GM23338 (cell line): Measurements from ENCODE around the gene OR6B2. TPM values are rescaled to one million over a fixed set of nuclear protein-coding genes. Genes with fewer than 3 reads are reported as not detected.

ENCODE experiments used
- ATAC-seq: fragments of 200-7000 bp; cut with Tn5 transposase; 3 replicates; pipeline ENCODE4 v1.9.1; 2020
- DNase-seq: peaks from one replicate; pipeline ENCODE4 v3.0.0-alpha.2; 2015; ENCODE audit warnings: low spot score
- H2AFZ ChIP-seq: fragments of 200-600 bp; sonication (generic); 2 replicates; pipeline ENCODE4 v1.8.0; 2016; ENCODE audit warnings: antibody characterized with exemption, mild to moderate bottlenecking, moderate library complexity
- H3F3A ChIP-seq: fragments of 200-600 bp; sonication (generic); replicated peaks from 2 replicates; pipeline ENCODE4 v1.8.0; 2017; ENCODE audit warnings: antibody characterized with exemption, mixed run types, low read depth
- H3K27ac ChIP-seq: fragments of 200-600 bp; sonication (generic); 2 replicates; pipeline ENCODE4 v1.6.1; 2016; ENCODE audit warnings: low read depth
- H3K27me3 ChIP-seq: fragments of 200-600 bp; sonication (generic); 2 replicates; pipeline ENCODE4 v1.8.0; 2016; ENCODE audit warnings: mild to moderate bottlenecking, mixed run types, moderate library complexity; ENCODE audit not compliant: insufficient read depth
- H3K36me3 ChIP-seq: fragments of 200-600 bp; sonication (generic); 2 replicates; pipeline ENCODE4 v1.8.0; 2016; ENCODE audit warnings: mild to moderate bottlenecking; ENCODE audit not compliant: insufficient read depth
- H3K4me1 ChIP-seq: fragments of 200-600 bp; sonication (generic); 2 replicates; pipeline ENCODE4 v1.8.0; 2016; ENCODE audit warnings: mild to moderate bottlenecking, moderate library complexity; ENCODE audit not compliant: insufficient read depth
- H3K4me2 ChIP-seq: fragments of 200-600 bp; sonication (generic); 2 replicates; pipeline ENCODE4 v1.7.1; 2017; ENCODE audit warnings: mixed run types
- H3K4me3 ChIP-seq: fragments of 200-600 bp; sonication (generic); 2 replicates; pipeline ENCODE4 v1.6.1; 2016; ENCODE audit warnings: mixed run types
- H3K79me2 ChIP-seq: fragments of 200-600 bp; sonication (generic); replicated peaks from 2 replicates; pipeline ENCODE4 v1.8.0; 2017; ENCODE audit warnings: mild to moderate bottlenecking; ENCODE audit not compliant: insufficient read depth
- H3K9me2 ChIP-seq: fragments of 200-600 bp; sonication (generic); 2 replicates; pipeline ENCODE4 v1.8.0; 2017; ENCODE audit not compliant: insufficient read depth
- H4K20me1 ChIP-seq: fragments of 200-600 bp; sonication (generic); replicated peaks from 2 replicates; pipeline ENCODE4 v1.8.0; 2017; ENCODE audit warnings: mild to moderate bottlenecking; ENCODE audit not compliant: insufficient read depth
- H3K27ac Mint-ChIP-seq: 2 replicates; pipeline ENCODE4 v1.8.0; 2020; ENCODE audit warnings: inconsistent platforms, mild to moderate bottlenecking, moderate library complexity, mixed read lengths
- H3K27me3 Mint-ChIP-seq: 3 replicates; pipeline ENCODE4 v1.8.0; 2022; ENCODE audit warnings: low read depth, mild to moderate bottlenecking, moderate library complexity, mixed read lengths, inconsistent platforms; ENCODE audit not compliant: insufficient read depth, poor library complexity
- H3K36me3 Mint-ChIP-seq: 3 replicates; pipeline ENCODE4 v1.8.0; 2021; ENCODE audit warnings: low read depth, mild to moderate bottlenecking, inconsistent platforms, moderate library complexity, mixed read lengths
- H3K4me1 Mint-ChIP-seq: 3 replicates; pipeline ENCODE4 v1.8.0; 2020; ENCODE audit warnings: mild to moderate bottlenecking, inconsistent platforms, mixed read lengths
- H3K4me3 Mint-ChIP-seq: 3 replicates; pipeline ENCODE4 v1.8.0; 2021; ENCODE audit warnings: moderate library complexity, mild to moderate bottlenecking, inconsistent platforms, mixed read lengths
- H3K9me3 Mint-ChIP-seq: 3 replicates; pipeline ENCODE4 v1.8.0; 2020; ENCODE audit warnings: moderate library complexity, mild to moderate bottlenecking, inconsistent platforms, mixed read lengths
- CREB1 ChIP-seq: fragments of 250-450 bp; sonication (Bioruptor Pico); IDR thresholded peaks from 2 replicates; pipeline ENCODE4 v1.5.0; 2020; ENCODE audit warnings: low read depth, mild to moderate bottlenecking, moderate library complexity
- EZH2 ChIP-seq: fragments of 200-600 bp; sonication (generic); IDR thresholded peaks from one replicate; pipeline ENCODE4 v1.8.0; 2017; ENCODE audit warnings: antibody characterized with exemption, mild to moderate bottlenecking, low read depth; ENCODE audit not compliant: unreplicated experiment
- EZH2phosphoT487 ChIP-seq: fragments of 200-600 bp; sonication (generic); IDR thresholded peaks from one replicate; pipeline ENCODE4 v1.8.1; 2018; ENCODE audit warnings: antibody characterized with exemption; ENCODE audit not compliant: unreplicated experiment
- JUNB ChIP-seq: IDR thresholded peaks from one replicate; pipeline ENCODE4 v1.6.1; 2016; ENCODE audit warnings: antibody characterized with exemption; ENCODE audit not compliant: unreplicated experiment
- NANOG ChIP-seq: IDR thresholded peaks from 2 replicates; pipeline ENCODE4 v1.6.1; 2016; ENCODE audit warnings: antibody characterized with exemption, borderline replicate concordance
- POLR2AphosphoS5 ChIP-seq: IDR thresholded peaks from 2 replicates; pipeline ENCODE4 v1.6.1; 2016; ENCODE audit warnings: antibody characterized with exemption, low read depth
- STAT1 ChIP-seq: IDR thresholded peaks from one replicate; pipeline ENCODE4 v1.6.1; 2016; ENCODE audit warnings: antibody characterized with exemption; ENCODE audit not compliant: unreplicated experiment
- ZNF114 ChIP-seq: fragments of 250-450 bp; sonication (Bioruptor Pico); IDR thresholded peaks from 2 replicates; pipeline ENCODE4 v1.5.0; 2020; ENCODE audit warnings: mild to moderate bottlenecking, moderate library complexity
- ZNF331 ChIP-seq: fragments of 250-450 bp; sonication (Bioruptor Pico); IDR thresholded peaks from 2 replicates; pipeline ENCODE4 v1.5.0; 2020; ENCODE audit warnings: low read depth, mild to moderate bottlenecking, moderate library complexity
- polyA plus RNA-seq: library from polyadenylated mRNA; unstranded; fragments of >200 nt; fragmentation: Nextera tagmentation; extraction: Ambion mirVana; gene quantifications from 2 replicates; pipeline ENCODE4 v1.2.1, GENCODE V29; 2016
- total RNA-seq: library from RNA; depleted of rRNA; stranded (reverse); fragments of >200 nt; shearing (Covaris generic); gene quantifications from 2 replicates; pipeline ENCODE4 v1.2.3, GENCODE V29; 2014
- TF ChIP-seq, protein P1 (sequence below): IDR thresholded peaks from 2 replicates; pipeline ENCODE4 v1.6.1; 2016; ENCODE audit warnings: antibody characterized with exemption
- TF ChIP-seq, protein P2 (sequence below): IDR thresholded peaks from one replicate; pipeline ENCODE4 v1.6.1; 2018; ENCODE audit warnings: antibody characterized with exemption; ENCODE audit not compliant: unreplicated experiment
- TF ChIP-seq, protein P3 (sequence below): fragments of 250-450 bp; sonication (Bioruptor Pico); IDR thresholded peaks from 2 replicates; pipeline ENCODE4 v1.5.0; 2020; ENCODE audit warnings: mild to moderate bottlenecking, moderate library complexity
- TF ChIP-seq, protein P4 (sequence below), 2 experiments: fragments of 200-600 bp in 1 of 2; sonication (generic) in 1 of 2; conservative IDR thresholded peaks; 2 replicates each; pipeline versions ENCODE4 v1.5.1 to v1.6.1; 2016 to 2017; ENCODE audit warnings: antibody characterized with exemption in 2 of 2, low read depth in 2 of 2, mild to moderate bottlenecking in 2 of 2, moderate library complexity in 1 of 2

Gene OR6B2
- total and polyA plus RNA-seq, 2 experiments from 2014 or later, result not detected

DNA sequence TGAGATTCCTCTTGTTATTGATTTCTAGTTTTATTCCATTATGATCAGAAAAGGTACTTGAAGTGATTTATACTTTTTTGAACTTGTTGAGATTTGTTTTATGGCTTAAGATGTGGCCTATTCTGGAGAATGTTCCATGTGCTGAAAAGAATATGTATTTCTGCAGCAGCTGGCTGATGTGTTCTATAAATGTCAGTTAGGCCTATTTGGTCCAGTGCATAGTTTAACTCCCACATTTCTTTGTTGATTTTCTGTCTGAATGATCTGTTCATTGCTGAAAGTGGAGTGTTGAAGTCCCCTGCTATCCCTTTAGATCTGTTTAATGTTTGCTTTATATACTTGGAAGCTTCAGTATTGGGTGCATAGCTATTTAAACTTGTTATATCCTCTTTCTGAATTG is 7.1 kb upstream of the OR6B2 start:
- ATAC-seq (no peak), DNase-seq (no peak)
- Mint-ChIP-seq H3K9me3 (no peaks in the 10 kb centered on the region), H3K27ac (no peak overlapping the region), H3K36me3 (no peaks in the 10 kb centered on the region), H3K4me3 (no peak overlapping the region), H3K4me1 (peaks cover 5% of the 10 kb centered on the region; the same call in 1 of the 3 replicates), H3K27me3 (peaks cover 3% of the 10 kb centered on the region)
- H3K27me3 ChIP-seq, result peaks cover 10% of the 10 kb centered on the region; the same call in 1 of the 2 replicates
- H3K36me3 ChIP-seq, result no peaks in the 10 kb centered on the region
- H2AFZ ChIP-seq, result no peak overlapping the region
- no peaks in the 10 kb centered on the region for H3K9me2 ChIP-seq
- no peak for TF ChIP-seq NANOG
- TF ChIP-seq EZH2, result no peak
- TF ChIP-seq, protein P1, sequence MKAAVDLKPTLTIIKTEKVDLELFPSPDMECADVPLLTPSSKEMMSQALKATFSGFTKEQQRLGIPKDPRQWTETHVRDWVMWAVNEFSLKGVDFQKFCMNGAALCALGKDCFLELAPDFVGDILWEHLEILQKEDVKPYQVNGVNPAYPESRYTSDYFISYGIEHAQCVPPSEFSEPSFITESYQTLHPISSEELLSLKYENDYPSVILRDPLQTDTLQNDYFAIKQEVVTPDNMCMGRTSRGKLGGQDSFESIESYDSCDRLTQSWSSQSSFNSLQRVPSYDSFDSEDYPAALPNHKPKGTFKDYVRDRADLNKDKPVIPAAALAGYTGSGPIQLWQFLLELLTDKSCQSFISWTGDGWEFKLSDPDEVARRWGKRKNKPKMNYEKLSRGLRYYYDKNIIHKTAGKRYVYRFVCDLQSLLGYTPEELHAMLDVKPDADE, result no peak
- TF ChIP-seq, protein P2, sequence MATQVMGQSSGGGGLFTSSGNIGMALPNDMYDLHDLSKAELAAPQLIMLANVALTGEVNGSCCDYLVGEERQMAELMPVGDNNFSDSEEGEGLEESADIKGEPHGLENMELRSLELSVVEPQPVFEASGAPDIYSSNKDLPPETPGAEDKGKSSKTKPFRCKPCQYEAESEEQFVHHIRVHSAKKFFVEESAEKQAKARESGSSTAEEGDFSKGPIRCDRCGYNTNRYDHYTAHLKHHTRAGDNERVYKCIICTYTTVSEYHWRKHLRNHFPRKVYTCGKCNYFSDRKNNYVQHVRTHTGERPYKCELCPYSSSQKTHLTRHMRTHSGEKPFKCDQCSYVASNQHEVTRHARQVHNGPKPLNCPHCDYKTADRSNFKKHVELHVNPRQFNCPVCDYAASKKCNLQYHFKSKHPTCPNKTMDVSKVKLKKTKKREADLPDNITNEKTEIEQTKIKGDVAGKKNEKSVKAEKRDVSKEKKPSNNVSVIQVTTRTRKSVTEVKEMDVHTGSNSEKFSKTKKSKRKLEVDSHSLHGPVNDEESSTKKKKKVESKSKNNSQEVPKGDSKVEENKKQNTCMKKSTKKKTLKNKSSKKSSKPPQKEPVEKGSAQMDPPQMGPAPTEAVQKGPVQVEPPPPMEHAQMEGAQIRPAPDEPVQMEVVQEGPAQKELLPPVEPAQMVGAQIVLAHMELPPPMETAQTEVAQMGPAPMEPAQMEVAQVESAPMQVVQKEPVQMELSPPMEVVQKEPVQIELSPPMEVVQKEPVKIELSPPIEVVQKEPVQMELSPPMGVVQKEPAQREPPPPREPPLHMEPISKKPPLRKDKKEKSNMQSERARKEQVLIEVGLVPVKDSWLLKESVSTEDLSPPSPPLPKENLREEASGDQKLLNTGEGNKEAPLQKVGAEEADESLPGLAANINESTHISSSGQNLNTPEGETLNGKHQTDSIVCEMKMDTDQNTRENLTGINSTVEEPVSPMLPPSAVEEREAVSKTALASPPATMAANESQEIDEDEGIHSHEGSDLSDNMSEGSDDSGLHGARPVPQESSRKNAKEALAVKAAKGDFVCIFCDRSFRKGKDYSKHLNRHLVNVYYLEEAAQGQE, result no peak
- TF ChIP-seq JUNB, result no peak
- TF ChIP-seq CREB1 (CRISPR knock-in tag), result no peak
- TF ChIP-seq, protein P3, sequence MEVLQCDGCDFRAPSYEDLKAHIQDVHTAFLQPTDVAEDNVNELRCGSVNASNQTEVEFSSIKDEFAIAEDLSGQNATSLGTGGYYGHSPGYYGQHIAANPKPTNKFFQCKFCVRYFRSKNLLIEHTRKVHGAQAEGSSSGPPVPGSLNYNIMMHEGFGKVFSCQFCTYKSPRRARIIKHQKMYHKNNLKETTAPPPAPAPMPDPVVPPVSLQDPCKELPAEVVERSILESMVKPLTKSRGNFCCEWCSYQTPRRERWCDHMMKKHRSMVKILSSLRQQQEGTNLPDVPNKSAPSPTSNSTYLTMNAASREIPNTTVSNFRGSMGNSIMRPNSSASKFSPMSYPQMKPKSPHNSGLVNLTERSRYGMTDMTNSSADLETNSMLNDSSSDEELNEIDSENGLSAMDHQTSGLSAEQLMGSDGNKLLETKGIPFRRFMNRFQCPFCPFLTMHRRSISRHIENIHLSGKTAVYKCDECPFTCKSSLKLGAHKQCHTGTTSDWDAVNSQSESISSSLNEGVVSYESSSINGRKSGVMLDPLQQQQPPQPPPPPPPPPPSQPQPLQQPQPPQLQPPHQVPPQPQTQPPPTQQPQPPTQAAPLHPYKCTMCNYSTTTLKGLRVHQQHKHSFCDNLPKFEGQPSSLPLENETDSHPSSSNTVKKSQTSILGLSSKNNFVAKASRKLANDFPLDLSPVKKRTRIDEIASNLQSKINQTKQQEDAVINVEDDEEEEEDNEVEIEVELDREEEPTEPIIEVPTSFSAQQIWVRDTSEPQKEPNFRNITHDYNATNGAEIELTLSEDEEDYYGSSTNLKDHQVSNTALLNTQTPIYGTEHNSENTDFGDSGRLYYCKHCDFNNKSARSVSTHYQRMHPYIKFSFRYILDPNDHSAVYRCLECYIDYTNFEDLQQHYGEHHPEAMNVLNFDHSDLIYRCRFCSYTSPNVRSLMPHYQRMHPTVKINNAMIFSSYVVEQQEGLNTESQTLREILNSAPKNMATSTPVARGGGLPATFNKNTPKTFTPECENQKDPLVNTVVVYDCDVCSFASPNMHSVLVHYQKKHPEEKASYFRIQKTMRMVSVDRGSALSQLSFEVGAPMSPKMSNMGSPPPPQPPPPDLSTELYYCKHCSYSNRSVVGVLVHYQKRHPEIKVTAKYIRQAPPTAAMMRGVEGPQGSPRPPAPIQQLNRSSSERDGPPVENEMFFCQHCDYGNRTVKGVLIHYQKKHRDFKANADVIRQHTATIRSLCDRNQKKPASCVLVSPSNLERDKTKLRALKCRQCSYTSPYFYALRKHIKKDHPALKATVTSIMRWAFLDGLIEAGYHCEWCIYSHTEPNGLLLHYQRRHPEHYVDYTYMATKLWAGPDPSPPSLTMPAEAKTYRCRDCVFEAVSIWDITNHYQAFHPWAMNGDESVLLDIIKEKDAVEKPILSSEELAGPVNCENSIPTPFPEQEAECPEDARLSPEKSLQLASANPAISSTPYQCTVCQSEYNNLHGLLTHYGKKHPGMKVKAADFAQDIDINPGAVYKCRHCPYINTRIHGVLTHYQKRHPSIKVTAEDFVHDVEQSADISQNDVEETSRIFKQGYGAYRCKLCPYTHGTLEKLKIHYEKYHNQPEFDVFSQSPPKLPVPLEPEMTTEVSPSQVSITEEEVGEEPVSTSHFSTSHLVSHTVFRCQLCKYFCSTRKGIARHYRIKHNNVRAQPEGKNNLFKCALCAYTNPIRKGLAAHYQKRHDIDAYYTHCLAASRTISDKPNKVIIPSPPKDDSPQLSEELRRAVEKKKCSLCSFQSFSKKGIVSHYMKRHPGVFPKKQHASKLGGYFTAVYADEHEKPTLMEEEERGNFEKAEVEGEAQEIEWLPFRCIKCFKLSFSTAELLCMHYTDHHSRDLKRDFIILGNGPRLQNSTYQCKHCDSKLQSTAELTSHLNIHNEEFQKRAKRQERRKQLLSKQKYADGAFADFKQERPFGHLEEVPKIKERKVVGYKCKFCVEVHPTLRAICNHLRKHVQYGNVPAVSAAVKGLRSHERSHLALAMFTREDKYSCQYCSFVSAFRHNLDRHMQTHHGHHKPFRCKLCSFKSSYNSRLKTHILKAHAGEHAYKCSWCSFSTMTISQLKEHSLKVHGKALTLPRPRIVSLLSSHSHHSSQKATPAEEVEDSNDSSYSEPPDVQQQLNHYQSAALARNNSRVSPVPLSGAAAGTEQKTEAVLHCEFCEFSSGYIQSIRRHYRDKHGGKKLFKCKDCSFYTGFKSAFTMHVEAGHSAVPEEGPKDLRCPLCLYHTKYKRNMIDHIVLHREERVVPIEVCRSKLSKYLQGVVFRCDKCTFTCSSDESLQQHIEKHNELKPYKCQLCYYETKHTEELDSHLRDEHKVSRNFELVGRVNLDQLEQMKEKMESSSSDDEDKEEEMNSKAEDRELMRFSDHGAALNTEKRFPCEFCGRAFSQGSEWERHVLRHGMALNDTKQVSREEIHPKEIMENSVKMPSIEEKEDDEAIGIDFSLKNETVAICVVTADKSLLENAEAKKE, result no peak
- no peak for TF ChIP-seq EZH2phosphoT487
- TF ChIP-seq, protein P4, sequence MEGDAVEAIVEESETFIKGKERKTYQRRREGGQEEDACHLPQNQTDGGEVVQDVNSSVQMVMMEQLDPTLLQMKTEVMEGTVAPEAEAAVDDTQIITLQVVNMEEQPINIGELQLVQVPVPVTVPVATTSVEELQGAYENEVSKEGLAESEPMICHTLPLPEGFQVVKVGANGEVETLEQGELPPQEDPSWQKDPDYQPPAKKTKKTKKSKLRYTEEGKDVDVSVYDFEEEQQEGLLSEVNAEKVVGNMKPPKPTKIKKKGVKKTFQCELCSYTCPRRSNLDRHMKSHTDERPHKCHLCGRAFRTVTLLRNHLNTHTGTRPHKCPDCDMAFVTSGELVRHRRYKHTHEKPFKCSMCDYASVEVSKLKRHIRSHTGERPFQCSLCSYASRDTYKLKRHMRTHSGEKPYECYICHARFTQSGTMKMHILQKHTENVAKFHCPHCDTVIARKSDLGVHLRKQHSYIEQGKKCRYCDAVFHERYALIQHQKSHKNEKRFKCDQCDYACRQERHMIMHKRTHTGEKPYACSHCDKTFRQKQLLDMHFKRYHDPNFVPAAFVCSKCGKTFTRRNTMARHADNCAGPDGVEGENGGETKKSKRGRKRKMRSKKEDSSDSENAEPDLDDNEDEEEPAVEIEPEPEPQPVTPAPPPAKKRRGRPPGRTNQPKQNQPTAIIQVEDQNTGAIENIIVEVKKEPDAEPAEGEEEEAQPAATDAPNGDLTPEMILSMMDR (conservative IDR thresholded peaks at IDR 0.05; ENCODE audit: low read depth in 2 of 2), result no peak
- TF ChIP-seq STAT1, result no peak
- TF ChIP-seq ZNF331 (CRISPR knock-in tag), result no peak
- TF ChIP-seq POLR2AphosphoS5, result no peak
- no peak for TF ChIP-seq ZNF114 (CRISPR knock-in tag)
- H3K4me2 ChIP-seq, result no peak overlapping the region
- H4K20me1 ChIP-seq, result no peaks in the 10 kb centered on the region
- no peaks in the 10 kb centered on the region; the same call in 1 of the 2 replicates for H3K4me1 ChIP-seq
- no peak overlapping the region for H3K4me3 ChIP-seq
- no peaks in the 10 kb centered on the region for H3K79me2 ChIP-seq
- no peak overlapping the region for H3K27ac ChIP-seq
- H3F3A ChIP-seq, result no peaks in the 10 kb centered on the region
